GM12892 (cell line): ENCODE data around the gene PSORS1C2.

ENCODE experiments used
- DNase-seq: peaks from one replicate; pipeline ENCODE4 v3.0.0; 2011; ENCODE audit not compliant: insufficient read length
- FAIRE-seq: peaks from 2 replicates; lab custom pipeline; 2011; peaks lifted over from hg19 to GRCh38; lab: Jason Lieb, UNC
- POLR2A ChIP-seq: IDR thresholded peaks from 2 replicates; pipeline ENCODE4 v1.6.1; 2011; ENCODE audit warnings: low read depth, low read length, control low read depth
- POLR2AphosphoS5 ChIP-seq: IDR thresholded peaks from 2 replicates; pipeline ENCODE4 v1.6.1; 2011; ENCODE audit warnings: low read depth, low read length, control low read depth
- TAF1 ChIP-seq: IDR thresholded peaks from 2 replicates; pipeline ENCODE4 v1.6.1; 2011; ENCODE audit warnings: low read depth, mild to moderate bottlenecking, control low read depth, low read length, borderline replicate concordance

PSORS1C2 gene

DNA sequence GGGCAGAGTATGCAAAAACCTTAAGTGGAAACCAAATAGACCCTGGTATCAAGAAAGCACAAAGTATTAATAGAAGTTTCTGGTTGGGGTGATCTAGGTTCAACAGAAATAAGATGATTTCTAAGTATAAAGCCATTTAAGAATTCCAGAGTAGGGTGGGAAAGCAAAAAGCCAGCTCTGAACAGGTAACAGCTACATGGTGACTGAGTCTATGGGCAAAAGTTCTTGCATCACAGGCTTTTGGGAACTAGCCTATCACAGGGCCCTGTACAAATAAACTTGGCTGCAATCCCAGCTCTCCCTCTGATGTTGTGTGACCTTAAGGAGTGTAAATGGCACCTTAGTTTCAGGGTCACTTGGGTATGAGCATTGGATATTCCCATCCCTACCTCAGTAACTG, 25.1 kb upstream of the PSORS1C2 start:
- TF ChIP-seq POLR2A (0 out of 2 replicates have a peak, but pooled peaks have one; percentile 15), TAF1 (no peak)
- FAIRE-seq (no peak), DNase-seq (no peak)

DNA sequence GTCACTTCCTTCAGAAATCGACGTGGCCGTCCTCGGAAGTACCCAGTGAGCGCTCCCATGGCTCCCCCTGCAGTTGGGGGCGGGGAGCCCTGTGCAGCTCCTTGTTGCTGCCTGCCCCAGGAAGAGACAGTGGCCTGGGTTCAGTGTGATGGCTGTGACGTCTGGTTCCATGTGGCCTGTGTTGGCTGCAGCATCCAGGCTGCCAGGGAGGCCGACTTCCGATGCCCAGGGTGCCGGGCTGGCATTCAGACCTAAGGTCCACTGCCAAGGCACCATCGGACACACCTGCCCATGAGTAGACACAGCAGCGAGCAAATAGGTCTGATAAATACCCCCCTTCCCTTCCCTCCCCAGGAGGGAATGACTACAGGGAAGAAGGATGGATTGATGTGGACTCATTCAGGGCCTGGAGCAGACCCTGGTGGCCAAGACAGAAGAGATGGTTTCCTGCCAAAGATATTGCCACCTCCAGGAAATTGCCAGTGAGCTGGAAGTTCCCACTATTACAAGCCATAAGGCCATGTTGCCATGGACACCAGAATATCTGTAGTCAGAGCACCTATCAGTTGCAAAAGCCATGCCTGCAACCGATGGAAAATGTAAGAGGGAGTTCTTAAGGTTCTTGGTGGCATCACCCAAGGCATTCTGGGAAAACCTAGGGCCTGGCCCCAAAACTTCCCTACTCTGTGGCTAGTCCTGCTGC, 23.7 kb upstream of the PSORS1C2 start:
- DNase-seq (no peak), FAIRE-seq (no peak)
- TF ChIP-seq TAF1 (no peak), POLR2A (no peak), POLR2AphosphoS5 (no peak)

DNA sequence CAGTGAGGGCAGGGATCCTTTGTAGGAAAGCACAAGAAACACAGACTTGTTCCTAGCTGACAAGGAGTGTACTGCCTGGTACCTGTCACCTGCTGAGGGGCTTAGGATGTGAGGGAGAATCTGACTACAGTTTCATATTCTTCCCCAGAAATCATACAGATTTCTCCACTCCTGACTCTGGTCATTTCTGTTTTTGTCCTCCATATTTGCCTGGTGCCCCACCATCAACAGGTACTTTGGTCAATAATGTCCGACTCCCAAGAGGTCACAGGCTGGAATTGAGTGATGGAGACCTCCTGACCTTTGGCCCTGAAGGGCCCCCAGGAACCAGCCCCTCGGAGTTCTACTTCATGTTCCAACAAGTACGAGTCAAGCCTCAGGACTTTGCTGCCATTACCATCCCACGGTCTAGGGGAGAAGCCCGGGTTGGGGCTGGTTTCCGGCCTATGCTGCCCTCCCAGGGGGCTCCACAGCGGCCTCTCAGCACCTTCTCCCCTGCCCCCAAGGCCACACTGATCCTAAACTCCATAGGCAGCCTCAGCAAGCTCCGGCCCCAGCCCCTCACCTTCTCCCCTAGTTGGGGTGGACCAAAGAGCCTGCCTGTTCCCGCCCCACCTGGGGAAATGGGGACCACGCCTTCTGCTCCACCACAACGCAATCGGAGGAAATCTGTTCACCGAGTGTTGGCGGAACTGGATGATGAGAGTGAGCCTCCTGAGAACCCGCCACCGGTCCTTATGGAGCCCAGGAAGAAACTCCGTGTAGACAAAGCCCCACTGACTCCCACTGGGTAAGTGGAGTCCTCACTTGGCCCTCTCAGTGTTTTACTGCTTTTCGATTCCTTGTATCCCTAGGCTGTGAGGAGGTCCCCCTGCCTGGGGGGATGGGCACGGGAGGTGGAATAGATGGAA, 22.6 kb upstream of the PSORS1C2 start:
- FAIRE-seq, result no peak
- TF ChIP-seq TAF1 (no peak), POLR2AphosphoS5 (no peak), POLR2A (no peak)
- DNase-seq, result no peak

DNA sequence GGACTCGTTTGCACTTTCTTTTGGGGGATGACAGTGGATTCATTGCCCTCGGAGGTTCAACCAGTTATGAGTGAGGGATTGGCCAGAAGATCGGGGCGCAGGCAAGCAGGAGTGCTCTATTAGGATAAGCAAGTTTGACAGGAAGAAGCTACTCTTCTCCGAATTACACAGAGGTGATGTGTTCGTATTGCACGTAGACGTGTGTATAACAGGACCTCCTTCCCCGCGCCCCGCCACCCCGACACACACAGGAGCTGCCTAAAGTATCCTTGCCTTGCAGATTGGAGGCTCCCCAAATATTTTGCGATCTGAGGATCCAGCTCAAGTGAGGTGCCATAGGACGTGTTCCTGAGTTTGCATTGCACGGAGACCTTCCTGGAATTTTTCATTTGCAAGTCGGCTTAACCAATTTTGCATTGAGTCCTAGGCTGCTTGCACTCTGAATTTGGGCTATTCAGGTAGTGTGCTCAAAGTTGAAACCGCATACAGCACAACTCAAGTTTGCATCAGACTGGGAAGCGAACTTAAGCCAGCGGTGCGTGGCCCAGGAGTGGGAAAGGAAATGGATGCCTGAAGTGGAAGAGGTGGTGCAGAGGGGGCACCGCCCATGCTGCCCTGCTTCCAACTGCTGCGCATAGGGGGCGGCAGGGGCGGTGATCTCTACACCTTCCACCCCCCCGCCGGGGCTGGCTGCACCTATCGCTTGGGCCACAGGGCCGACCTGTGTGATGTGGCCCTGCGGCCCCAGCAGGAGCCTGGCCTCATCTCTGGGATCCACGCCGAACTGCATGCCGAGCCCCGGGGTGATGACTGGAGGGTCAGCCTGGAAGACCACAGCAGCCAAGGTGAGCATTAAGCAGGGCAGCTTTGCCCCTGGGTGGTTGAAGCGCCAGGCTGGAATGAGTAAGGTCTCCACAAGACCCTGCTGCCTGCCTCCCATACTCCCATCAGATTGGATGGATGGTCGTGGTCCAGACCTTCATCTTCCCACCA, 20.3 kb upstream of the PSORS1C2 start:
- TF ChIP-seq POLR2AphosphoS5 (peak; percentile 1), POLR2A (no peak; the same call in 1 of the 2 replicates)
- FAIRE-seq (peak; percentile 76), DNase-seq (no peak)

DNA sequence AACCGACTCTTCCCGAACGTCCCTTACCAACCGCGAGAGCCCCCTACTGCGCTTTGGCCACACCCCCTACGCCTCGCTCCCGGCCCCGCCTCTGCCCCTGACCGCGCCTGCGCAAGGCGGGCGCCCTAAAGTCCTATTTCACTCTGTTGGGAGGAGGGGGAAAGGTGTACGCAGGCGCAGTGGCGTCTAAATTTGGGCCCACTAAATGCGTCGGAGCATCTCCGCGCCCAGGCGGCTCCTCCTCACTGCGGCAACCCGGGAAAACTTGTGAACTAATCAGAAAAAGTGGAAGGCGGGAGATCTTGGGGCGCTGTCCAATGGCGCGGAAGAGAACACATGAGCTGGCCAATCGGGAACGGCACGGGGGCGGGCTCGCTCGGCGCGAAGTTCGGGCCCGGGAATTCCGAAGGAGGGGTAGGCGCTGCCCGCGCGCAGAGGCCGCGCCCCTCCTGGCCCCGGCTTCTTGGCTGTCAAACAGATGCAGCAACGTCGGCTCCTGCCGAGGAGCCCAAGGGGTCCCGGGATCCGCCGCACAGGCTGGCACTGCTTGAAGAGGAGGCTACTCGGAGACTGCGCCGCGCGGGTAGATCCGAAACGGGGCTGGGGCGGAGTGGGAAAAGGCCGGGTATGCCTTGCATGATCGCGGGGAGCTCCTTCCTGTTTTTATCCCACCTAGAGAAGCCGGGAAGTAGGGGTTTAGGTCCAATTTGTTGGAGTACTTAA, 19.4 kb upstream of the PSORS1C2 start, which contains the start of gene TCF19:
TCF19 (plus strand) TSS at position 450 of the 723 bp plus-strand sequence. CDS start 881 bp downstream, outside the sequence.
- peak; percentile 98 for DNase-seq
- TF ChIP-seq POLR2A (peak; percentile 78), POLR2AphosphoS5 (no peak), TAF1 (0 out of 2 replicates have a peak, but pooled peaks have one; percentile 24)
- FAIRE-seq, result peak; percentile 99

DNA sequence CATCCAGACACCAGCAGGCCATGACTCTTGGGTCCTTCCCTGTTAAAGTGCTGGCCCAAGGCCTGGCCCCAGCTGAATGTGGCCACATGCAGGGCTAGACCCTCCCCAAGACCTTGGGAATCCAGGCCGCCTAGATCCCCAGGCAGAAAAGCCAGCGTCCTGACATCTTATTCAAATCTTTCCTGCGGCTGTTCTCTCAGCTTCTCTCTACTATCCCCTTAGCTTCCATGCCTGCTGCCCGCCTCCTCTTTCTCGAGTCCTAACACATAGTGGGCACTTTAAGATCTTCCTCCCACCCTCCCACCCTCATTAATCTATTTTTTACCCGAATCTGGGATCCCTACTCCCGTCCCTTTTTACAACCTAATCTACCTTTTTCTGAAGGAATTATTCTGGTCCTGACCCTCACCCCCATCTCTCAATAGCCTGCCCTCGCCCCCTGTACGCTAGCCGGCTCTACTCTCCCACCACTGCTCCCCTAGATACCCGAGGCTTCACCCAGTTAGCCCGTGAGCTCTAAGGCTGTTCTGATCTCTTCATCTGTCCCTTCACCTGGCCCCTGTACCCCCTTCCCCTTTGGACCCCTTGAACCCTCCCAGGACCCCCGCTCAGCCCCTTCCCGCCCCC, 18.8 kb upstream of the PSORS1C2 start, which contains the start of gene CCHCR1:
CCHCR1 (minus strand) TSS at position 290 of the 627 bp plus-strand sequence; CDS start at position 88, 202 bp downstream.
- DNase-seq, result no peak
- peak; percentile 24 for FAIRE-seq
- TF ChIP-seq TAF1, result no peak
- no peak for TF ChIP-seq POLR2A
- TF ChIP-seq POLR2AphosphoS5, result no peak

DNA sequence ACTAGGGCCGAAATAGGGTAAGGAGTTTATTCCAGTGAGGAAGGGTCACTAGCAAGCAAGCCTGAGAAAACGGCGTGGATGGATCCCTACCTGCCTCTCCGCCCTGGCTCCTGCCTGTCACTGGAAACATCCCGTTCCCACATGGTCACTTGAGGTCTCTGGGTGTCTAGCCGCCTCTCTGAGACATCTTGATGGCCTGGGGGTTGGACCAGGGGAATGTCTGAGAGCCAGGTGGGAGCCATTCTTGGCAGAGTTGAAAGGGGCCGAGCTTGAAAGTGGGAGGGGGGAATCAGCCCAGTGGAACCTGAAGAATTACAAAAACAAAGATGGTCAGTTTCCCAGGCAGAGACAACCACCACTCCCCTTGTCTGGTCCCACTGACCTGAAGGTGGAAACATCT, 17.8 kb upstream of the PSORS1C2 start:
- FAIRE-seq (no peak), DNase-seq (no peak)
- no peak for TF ChIP-seq POLR2AphosphoS5
- TF ChIP-seq TAF1, result no peak
- TF ChIP-seq POLR2A, result no peak

DNA sequence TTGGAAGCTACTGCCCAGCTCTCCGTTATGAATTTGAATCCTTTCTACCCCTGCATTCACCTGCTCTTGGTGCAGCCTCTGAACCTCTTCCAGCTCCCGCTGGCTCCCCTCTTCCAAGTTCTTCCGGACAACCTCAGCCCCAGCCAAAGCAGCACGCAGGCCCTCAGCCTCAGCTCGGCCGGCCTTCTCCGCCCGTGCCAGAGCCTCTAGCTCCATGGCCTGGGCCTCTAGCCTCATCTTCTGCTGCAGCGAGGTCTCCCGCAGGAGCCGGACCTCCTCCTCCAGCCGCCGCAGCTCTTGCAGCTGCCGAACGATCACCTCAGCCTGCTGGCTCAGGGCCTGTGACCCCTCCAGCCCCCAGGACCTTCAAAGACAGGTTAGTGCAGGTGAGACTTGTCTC, 15.6 kb upstream of the PSORS1C2 start:
- no peak for TF ChIP-seq POLR2AphosphoS5
- TF ChIP-seq TAF1, result no peak
- no peak for TF ChIP-seq POLR2A
- no peak for DNase-seq
- no peak for FAIRE-seq

DNA sequence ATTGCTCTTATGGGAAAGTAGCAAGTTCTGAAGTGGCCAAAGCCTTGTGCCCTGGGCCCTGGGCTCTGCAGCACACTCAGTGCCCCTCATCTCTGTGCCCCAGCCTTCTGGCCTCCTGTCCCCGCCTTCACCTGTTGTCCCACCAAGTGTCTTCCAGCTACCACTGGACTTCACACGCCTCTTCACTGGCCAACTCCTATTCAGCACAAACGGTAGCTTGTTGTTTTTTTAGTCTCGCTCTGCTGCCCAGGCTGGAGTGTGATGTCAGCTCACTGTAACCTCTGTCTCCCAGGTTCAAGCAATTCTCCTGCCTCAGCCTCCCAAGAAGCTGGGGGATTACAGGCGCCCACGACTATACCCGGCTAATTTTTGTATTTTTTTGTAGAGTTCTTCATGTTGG, 13.9 kb upstream of the PSORS1C2 start:
- DNase-seq (no peak), FAIRE-seq (no peak)
- no peak for TF ChIP-seq TAF1
- no peak for TF ChIP-seq POLR2A
- TF ChIP-seq POLR2AphosphoS5, result no peak

DNA sequence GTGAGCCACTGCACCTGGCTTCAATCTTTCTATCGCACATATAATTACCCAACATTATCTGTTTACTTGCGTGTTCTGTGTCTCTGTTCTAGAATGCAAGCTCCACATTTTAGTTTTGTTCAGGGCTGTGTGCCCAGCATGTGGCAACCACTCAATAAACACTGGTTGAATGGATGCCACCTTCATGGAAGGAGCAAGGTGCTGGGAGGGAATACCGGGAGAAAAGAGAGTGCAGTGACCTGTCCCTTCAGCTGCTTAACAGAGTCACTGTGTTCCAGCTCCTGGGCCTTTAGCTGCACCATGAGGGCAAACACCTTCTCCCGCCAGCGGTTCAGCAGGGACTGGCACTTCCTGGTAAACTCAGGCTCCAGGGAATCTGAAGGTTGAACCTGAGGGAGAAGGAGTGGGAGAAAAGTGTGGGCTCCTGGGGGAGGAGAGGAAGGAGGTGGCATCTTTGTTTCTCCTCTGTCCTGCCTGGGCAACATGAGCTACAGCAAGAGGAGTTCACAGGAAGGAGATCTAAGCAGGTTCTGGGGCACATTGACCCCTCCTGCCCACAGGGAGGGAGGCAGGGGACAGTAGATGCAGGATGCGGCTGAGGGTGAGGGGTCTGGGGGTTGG, 11.1 kb upstream of the PSORS1C2 start:
- no peak for FAIRE-seq
- TF ChIP-seq POLR2A (no peak), TAF1 (no peak), POLR2AphosphoS5 (no peak)
- no peak for DNase-seq

DNA sequence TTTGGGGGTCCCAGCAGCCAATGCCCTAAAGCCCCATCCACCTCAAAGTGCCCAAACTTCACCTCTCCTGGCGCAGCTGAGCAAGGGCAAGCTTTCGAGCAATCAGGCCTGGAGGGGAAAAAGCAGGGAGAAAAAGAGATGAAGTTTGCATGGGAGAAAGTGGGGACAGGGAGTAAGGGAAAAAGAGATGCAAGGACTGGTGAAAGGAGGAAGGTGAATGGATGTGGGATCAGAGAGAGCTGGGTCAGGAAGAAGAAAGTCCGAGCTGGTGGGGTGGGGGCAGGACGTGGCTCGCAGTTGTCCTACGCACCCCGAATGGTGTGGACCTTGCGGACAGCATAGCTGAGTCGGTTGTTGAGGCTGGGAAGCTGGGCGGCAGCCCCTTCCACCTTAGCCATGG, 6.5 kb upstream of the PSORS1C2 start:
- DNase-seq (no peak), FAIRE-seq (no peak)
- TF ChIP-seq POLR2AphosphoS5 (no peak), POLR2A (no peak), TAF1 (no peak)
